Activated CD8-positive, alpha-beta memory T cell treated with anti-CD3 and anti-CD28 coated beads for 36 hours (primary cell): ENCODE measurements around the gene REG1B. TPM values are rescaled to one million over a fixed set of nuclear protein-coding genes. Genes with fewer than 3 reads are reported as not detected.
"Not testable (repeated sequence)": the region's sequence is repeated elsewhere in the genome, so short reads cannot be mapped to it uniquely, and the experiment has no call there.

ENCODE experiments used
- CTCF ChIA-PET: fragments of 350-600 bp; sonication (Branson Sonifier 250); formaldehyde crosslinking; loops from one replicate; lab custom pipeline; 2021; ENCODE audit warnings: antibody characterized with exemption; lab: Charles Lee
- POLR2A ChIA-PET: fragments of 350-600 bp; sonication (Branson Sonifier 250); formaldehyde crosslinking; loops from one replicate; lab custom pipeline; 2021; ENCODE audit warnings: antibody characterized with exemption; lab: Charles Lee
- total RNA-seq, 2 experiments: library from RNA; stranded (reverse); gene quantifications; one replicate each; pipeline ENCODE4 v1.2.3, GENCODE V29; 2021

REG1B gene
- total RNA-seq, 2 experiments from 2014 or later, result not detected

GRCh38 chr2:79086255-79086654 lies 1.5 kb downstream of the REG1B start:
- ChIA-PET POLR2A (no interaction called here), CTCF (no interaction called here)

- CTCF ChIA-PET, result no interaction called here
- POLR2A ChIA-PET, result no interaction called here
Observed at GRCh38 chr2:79085382-79085781, 2.4 kb downstream of the REG1B start.

DNA sequence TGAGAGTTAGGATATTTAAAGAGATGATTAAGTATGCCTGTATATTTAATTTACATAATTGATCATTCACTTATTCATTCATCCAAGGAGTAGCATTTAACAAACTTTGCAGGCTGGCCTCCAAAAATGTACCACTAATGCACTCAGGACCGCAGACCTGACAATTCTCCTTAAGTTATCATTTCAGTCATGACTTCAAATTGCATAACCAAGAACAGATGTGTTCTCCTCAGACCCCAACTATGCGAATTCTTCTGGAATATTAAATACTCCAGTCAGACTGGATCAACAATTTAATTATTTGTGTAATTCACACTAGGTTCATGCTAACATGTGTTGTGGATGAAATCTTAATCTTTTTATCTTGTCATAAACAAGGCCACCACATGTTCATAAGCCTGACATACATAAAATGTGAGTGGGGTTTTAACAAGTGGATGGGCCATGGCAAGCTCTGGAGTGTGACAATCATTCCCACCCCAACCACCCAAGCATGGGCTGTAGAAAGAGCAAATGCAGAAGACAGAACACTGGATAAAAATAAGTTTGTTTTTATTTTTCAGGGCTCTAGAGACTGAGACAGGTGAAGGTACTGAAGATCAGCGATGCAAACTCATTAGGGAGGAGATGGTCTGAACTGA lies 3.2 kb downstream of the REG1B start:
- ChIA-PET CTCF (no interaction called here), POLR2A (no interaction called here)

GRCh38 chr2:79083597-79084251 lies 4.1 kb downstream of the REG1B start:
- ChIA-PET POLR2A (no interaction called here), CTCF (no interaction called here)

DNA sequence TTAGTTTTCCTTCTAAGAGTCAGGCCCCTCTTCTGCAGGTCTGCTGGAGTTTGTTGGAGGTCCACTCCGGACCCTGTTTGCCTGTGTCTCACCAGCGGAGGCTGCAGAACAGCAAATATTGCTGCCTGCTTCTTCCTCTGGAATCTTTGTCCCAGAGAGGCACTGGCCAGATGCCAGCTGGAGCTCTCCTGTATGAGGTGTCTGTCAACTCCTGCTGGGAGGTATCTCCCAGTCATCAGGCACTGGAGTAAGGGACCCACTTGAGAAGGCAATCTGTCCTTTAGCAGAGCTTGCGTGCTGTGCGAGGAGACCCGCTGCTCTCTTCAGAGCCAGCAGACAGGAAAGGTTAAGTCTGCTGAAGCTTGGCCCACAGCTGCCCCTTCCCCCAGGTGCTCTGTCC lies 4.8 kb downstream of the REG1B start:
- ChIA-PET POLR2A (no interaction called here), CTCF (no interaction called here)

- POLR2A ChIA-PET, result no interaction called here
- CTCF ChIA-PET, result no interaction called here
Observed at GRCh38 chr2:79071078-79071477, 16.7 kb downstream of the REG1B start.

GRCh38 chr2:79065201-79065600 lies 22.6 kb downstream of the REG1B start:
- CTCF ChIA-PET, result no interaction called here

GRCh38 chr2:79054769-79055168 lies 33.0 kb downstream of the REG1B start:
- POLR2A ChIA-PET, result not testable (repeated sequence)

More at GRCh38 chr2:79065201-79065600, 22.6 kb downstream of the REG1B start:
- POLR2A ChIA-PET, result no interaction called here

DNA sequence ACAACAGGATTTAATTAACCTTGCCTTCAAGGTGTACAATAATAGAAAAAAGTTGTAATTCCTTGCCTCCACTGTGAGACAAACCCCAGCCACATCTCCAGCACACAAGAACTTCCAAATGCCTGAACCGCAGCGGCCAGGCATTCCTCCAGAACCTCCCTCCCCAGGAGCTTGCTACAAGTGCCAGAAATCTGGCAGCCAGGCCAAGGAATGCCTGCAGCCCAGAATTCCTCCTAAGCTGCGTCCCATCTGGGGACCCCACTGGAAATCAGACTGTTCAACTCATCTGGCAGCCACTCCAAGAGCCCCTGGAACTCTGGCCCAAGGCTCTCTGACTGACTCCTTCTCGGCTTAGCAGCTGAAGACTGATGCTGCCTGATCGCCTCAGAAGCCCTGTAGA lies 34.3 kb downstream of the REG1B start:
- POLR2A ChIA-PET, result not testable (repeated sequence)

More at GRCh38 chr2:79054769-79055168, 33.0 kb downstream of the REG1B start:
- CTCF ChIA-PET, result not testable (repeated sequence)

GRCh38 chr2:79041032-79041448 lies 46.8 kb downstream of the REG1B start:
- CTCF ChIA-PET, result interaction anchor here (0.7 kb wide), 1 partner anchor 183 kb away, joined by 3 read pairs; no protein-coding TSS in a partner anchor
- POLR2A ChIA-PET, result no interaction called here

More for the DNA sequence above, 34.3 kb downstream of the REG1B start:
- CTCF ChIA-PET, result not testable (repeated sequence)

DNA sequence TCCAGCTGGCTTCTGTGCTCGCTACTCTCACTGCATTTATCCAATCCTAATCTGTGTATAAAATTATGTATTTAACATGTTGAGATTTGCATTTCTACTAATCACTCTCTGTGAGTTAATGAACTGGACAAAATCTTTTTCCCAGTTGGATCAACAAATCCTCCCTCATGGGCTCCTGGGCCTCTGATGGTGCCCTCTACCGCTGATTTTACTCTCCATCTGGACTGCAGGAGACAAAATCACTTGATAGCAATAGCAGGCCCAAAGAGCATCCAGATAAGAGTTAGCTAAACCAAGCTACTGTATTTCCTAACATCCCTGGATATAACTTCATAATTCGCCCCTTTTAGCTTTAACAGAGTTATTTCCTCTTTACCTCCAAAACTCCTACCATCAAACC lies 47.8 kb downstream of the REG1B start:
- ChIA-PET POLR2A (no interaction called here), CTCF (no interaction called here)

Other genes starting within 250 kb of the REG1B start
- gene REG3G, start 62.3 kb downstream of the REG1B start, total RNA-seq, result not detected
- gene REG1A, start 32.5 kb upstream of the REG1B start, total RNA-seq, result not detected
- gene REG3A, start 71.8 kb upstream of the REG1B start, total RNA-seq, result not detected